Measurements from ENCODE around the gene KCNG2.

Gene KCNG2

GRCh38 chr18:79934311-79935097 is 136.8 kb downstream of the KCNG2 start:
- peaks cover 80% of the 10 kb centered on the region for H3K9me3 Mint-ChIP-seq
- DNase-seq, result no peak

GRCh38 chr18:79935098-79935480 is 137.4 kb downstream of the KCNG2 start:
- Mint-ChIP-seq H3K4me3 (no peak overlapping the region), H3K36me3 (ENCODE audit: low read depth) (peaks cover 96% of the 10 kb centered on the region), H3K27ac (no peak overlapping the region), H3K27me3 (ENCODE audit: low read depth, poor library complexity) (no peaks in the 10 kb centered on the region), H3K9me3 (peaks cover 74% of the 10 kb centered on the region), H3K4me1 (peaks cover 12% of the 10 kb centered on the region)
- DNase-seq, result no peak
- no peak for TF ChIP-seq CTCF (IDR thresholded peaks at IDR 0.05)

More at GRCh38 chr18:79934311-79935097, 136.8 kb downstream of the KCNG2 start:
- H3K36me3 Mint-ChIP-seq (ENCODE audit: low read depth), result peaks cover 96% of the 10 kb centered on the region
- no peak for TF ChIP-seq CTCF (IDR thresholded peaks at IDR 0.05)
- no peaks in the 10 kb centered on the region for H3K27me3 Mint-ChIP-seq (ENCODE audit: low read depth, poor library complexity)
- H3K4me1 Mint-ChIP-seq, result peaks cover 12% of the 10 kb centered on the region
- H3K4me3 Mint-ChIP-seq, result no peak overlapping the region
- no peak overlapping the region for H3K27ac Mint-ChIP-seq

- no peak overlapping the region for H3K4me3 Mint-ChIP-seq
Measured at GRCh38 chr18:79935499-79935898, 137.8 kb downstream of the KCNG2 start.

GRCh38 chr18:79935925-79936324 is 138.2 kb downstream of the KCNG2 start:
- peaks cover 94% of the 10 kb centered on the region for H3K36me3 Mint-ChIP-seq (ENCODE audit: low read depth)
- peaks cover 12% of the 10 kb centered on the region for H3K4me1 Mint-ChIP-seq
- no peak for TF ChIP-seq CTCF (IDR thresholded peaks at IDR 0.05)
- H3K4me3 Mint-ChIP-seq, result no peak overlapping the region
- no peak overlapping the region for H3K27ac Mint-ChIP-seq
- H3K9me3 Mint-ChIP-seq, result peaks cover 66% of the 10 kb centered on the region
- no peak for DNase-seq
- H3K27me3 Mint-ChIP-seq (ENCODE audit: low read depth, poor library complexity), result no peaks in the 10 kb centered on the region

More at GRCh38 chr18:79935499-79935898, 137.8 kb downstream of the KCNG2 start:
- H3K4me1 Mint-ChIP-seq, result peaks cover 12% of the 10 kb centered on the region
- H3K27me3 Mint-ChIP-seq (ENCODE audit: low read depth, poor library complexity), result no peaks in the 10 kb centered on the region
- TF ChIP-seq CTCF (IDR thresholded peaks at IDR 0.05), result no peak
- H3K27ac Mint-ChIP-seq, result no peak overlapping the region
- no peak for DNase-seq
- H3K36me3 Mint-ChIP-seq (ENCODE audit: low read depth), result peaks cover 96% of the 10 kb centered on the region
- H3K9me3 Mint-ChIP-seq, result peaks cover 70% of the 10 kb centered on the region

- H3K27me3 Mint-ChIP-seq (ENCODE audit: low read depth, poor library complexity), result no peaks in the 10 kb centered on the region
- H3K9me3 Mint-ChIP-seq, result peaks cover 58% of the 10 kb centered on the region
- no peak overlapping the region for H3K27ac Mint-ChIP-seq
- peaks cover 86% of the 10 kb centered on the region for H3K36me3 Mint-ChIP-seq (ENCODE audit: low read depth)
- no peak for TF ChIP-seq CTCF (IDR thresholded peaks at IDR 0.05)
- H3K4me1 Mint-ChIP-seq, result peaks cover 12% of the 10 kb centered on the region
- DNase-seq, result no peak
- no peak overlapping the region for H3K4me3 Mint-ChIP-seq
Measured at GRCh38 chr18:79936641-79937040, 138.9 kb downstream of the KCNG2 start.

Measured in nephron progenitor cell (in vitro differentiated cells).